HL-60 (cell line): ENCODE measurements around the gene TYROBP.
A peak's percentile ranks its signal among the peaks of the same experiment; 100 is the strongest.

Experiments used
- DNase-seq, 2 experiments: peaks; one replicate each; pipeline ENCODE4 v3.0.0-alpha.2; 2010 to 2020; ENCODE audit warnings: low read depth in 1 of 2, low spot score in 1 of 2
- H3K27ac ChIP-seq: fragments of 250-450 bp; sonication (Bioruptor Pico); replicated peaks from 2 replicates; pipeline ENCODE4 v1.5.1; 2020; ENCODE audit warnings: mild to moderate bottlenecking, moderate library complexity
- H3K27me3 ChIP-seq: fragments of 250-450 bp; sonication (Bioruptor Pico); 2 replicates; pipeline ENCODE4 v1.5.1; 2021; ENCODE audit warnings: mild to moderate bottlenecking, moderate library complexity; ENCODE audit not compliant: insufficient read depth, poor library complexity, severe bottlenecking
- H3K4me3 ChIP-seq: replicated peaks from 2 replicates; pipeline ENCODE4 v1.5.1; 2011; ENCODE audit warnings: mild to moderate bottlenecking, control low read depth, low read length; ENCODE audit not compliant: insufficient read depth
- CTCF ChIP-seq: IDR thresholded peaks from one replicate; pipeline ENCODE4 v1.5.1; 2011; ENCODE audit warnings: low read length, control low read depth, inconsistent platforms; ENCODE audit not compliant: insufficient read depth
- GABPA ChIP-seq: IDR thresholded peaks from 2 replicates; pipeline ENCODE4 v1.6.1; 2012; ENCODE audit warnings: low read depth
- POLR2AphosphoS5 ChIP-seq: IDR thresholded peaks from 2 replicates; pipeline ENCODE4 v1.6.1; 2012; ENCODE audit warnings: low read depth
- REST ChIP-seq: IDR thresholded peaks from 2 replicates; pipeline ENCODE4 v1.6.1; 2012; ENCODE audit warnings: low read depth; ENCODE audit not compliant: insufficient replicate concordance
- SPI1 ChIP-seq: IDR thresholded peaks from 2 replicates; pipeline ENCODE4 v1.6.1; 2012; ENCODE audit warnings: low read depth, mild to moderate bottlenecking, borderline replicate concordance

Gene TYROBP

GRCh38 chr19:35901854-35902661 lies 6.0 kb downstream of the TYROBP start, which contains the start of gene HCST:
Gene HCST (plus strand): TSS chr19:35902529. CDS start chr19:35902594, 65 bp downstream.
- no peaks in the 10 kb centered on the region for H3K27me3 ChIP-seq
- peak within 1 kb of the TSS; percentile 91 for H3K4me3 ChIP-seq
- peak within 1 kb of the TSS; percentile 94 for H3K27ac ChIP-seq
- no peak for TF ChIP-seq REST
- peak; percentile 56 for TF ChIP-seq GABPA
- peak; percentile 61 for TF ChIP-seq SPI1
- peak; percentile 94 for TF ChIP-seq POLR2AphosphoS5
- no peak for TF ChIP-seq CTCF
- peak in 1 of 2 experiments; percentile 82 for DNase-seq

GRCh38 chr19:35901055-35901644 lies 6.9 kb downstream of the TYROBP start:
- TF ChIP-seq GABPA (no peak), CTCF (no peak), SPI1 (no peak), POLR2AphosphoS5 (no peak), REST (no peak)
- Histone ChIP-seq H3K27me3 (no peaks in the 10 kb centered on the region), H3K4me3 (peak overlapping the region; percentile 91), H3K27ac (peak overlapping the region; percentile 94)
- DNase-seq, result no peak

GRCh38 chr19:35899547-35900214 lies 8.4 kb downstream of the TYROBP start:
- Histone ChIP-seq H3K4me3 (peak overlapping the region; percentile 91), H3K27ac (peak overlapping the region; percentile 94), H3K27me3 (no peaks in the 10 kb centered on the region)
- peak in 1 of 2 experiments; percentile 87 for DNase-seq
- TF ChIP-seq POLR2AphosphoS5 (peak; percentile 76; the same call in 1 of the 2 replicates), GABPA (no peak)

- TF ChIP-seq CTCF (no peak), REST (no peak), GABPA (no peak), POLR2AphosphoS5 (no peak), SPI1 (no peak)
- no peak for DNase-seq
- H3K27me3 ChIP-seq, result no peaks in the 10 kb centered on the region
- H3K4me3 ChIP-seq, result peak overlapping the region; percentile 91
- peak overlapping the region; percentile 94 for H3K27ac ChIP-seq
Measured at GRCh38 chr19:35898499-35898809, 9.6 kb downstream of the TYROBP start.
